GM18907 (cell line): ENCODE results near the gene PDHA2.
"Not testable (repeated sequence)": the region's sequence is repeated elsewhere in the genome, so short reads cannot be mapped to it uniquely, and the experiment has no call there.

ENCODE experiments used
- ATAC-seq: cut with Tn5 transposase; IDR thresholded peaks from one replicate; pipeline ENCODE4 v1.9.1; 2021; ENCODE audit warnings: mild to moderate bottlenecking, moderate library complexity; ENCODE audit not compliant: unreplicated experiment

The PDHA2 gene

DNA sequence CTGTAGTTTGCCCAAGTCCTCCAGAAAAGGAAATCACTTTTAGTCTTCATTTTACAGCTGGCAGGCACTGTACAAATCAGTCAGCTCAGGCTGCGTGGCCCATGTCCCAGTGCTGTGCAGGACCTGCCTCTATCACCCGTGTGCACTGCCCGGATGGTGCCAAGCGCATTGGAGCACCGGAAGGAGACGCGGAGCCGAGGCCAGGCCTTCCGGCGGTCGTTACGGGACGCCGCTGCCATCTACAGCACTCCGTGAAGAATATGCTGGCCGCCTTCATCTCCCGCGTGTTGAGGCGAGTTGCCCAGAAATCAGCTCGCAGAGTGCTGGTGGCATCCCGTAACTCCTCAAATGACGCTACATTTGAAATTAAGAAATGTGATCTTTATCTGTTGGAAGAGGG is at the start of gene PDHA2:
TSS of gene PDHA2 (plus strand) at position 203 of the 400 bp plus-strand sequence. CDS start at position 261, 58 bp downstream.
- no peak for ATAC-seq

DNA sequence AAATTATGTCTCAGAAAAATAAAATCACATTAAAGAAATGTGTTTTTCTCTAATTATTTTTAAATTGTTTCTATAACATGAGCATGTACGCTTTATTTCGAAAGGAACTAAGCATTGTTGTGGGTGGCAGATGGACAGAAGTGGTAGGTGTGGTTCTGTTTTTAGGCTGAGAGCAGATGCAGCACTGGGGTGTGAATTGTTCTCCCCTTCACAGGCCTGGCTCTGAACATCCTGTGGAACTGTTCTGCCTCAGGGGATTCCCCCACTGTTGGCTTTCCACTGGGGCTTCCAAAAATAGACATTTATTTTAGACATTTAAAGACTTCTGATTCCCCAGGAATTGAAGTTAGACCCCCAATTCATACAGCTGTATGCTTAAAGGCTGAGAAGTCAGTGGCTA is 41.9 kb upstream of the PDHA2 start:
- ATAC-seq, result no peak

DNA sequence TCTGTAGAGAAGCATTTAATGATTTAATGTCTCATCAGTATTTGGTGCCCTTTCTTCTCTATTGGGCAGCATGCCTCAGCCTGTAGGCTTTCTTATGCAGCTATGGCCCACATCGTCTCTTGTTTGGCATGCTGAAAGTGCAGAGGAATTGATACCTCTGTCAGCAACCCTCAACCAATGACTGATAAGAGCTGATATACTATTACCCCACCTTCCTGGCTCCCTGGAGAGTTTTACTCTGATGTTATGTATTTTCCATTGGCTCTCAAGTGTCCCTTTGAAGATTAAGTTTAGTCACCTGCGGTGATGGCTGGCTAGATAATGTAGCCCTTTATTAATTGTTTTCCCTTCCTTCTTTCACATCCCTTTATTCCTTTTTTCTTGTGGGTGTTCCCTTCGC is 41.2 kb upstream of the PDHA2 start:
- no peak for ATAC-seq

DNA sequence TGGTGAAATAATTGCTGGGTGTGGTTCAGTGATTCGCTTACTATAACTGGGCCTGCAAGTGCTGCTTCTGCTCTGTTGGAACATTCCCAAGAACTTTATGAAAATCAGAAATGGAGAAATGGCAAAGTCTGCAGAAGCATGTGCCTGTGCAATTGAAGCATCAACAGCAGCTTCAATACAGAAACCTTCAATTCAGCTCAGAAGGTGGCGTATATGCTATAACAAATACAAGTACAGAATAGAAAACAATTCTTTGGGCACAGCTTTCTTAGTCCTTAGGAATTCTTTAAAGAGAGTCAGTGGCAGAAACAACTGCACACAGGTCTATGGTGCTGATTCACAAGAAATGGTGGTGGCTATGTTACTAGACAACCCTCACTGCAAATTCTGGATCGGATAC is 18.0 kb upstream of the PDHA2 start:
- no peak for ATAC-seq

DNA sequence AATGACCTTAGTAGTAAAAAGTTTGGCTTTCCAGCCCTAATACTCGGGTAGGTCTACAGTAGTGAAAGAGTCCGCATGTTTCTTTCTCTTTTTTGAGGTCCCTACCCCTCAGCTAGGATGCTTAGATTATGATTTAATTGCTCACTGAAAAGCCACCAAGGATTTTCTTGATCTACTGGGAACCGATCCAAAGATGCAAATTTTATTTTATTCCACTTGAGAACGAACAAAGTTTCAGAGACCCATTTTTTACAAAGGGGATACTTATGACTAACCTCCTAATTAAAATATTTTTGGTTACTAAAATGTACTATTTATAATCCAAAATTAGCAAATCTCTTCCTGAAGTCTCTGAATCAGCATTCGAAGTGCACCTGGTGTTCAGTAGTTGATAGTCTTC is 14.3 kb upstream of the PDHA2 start:
- no peak for ATAC-seq

DNA sequence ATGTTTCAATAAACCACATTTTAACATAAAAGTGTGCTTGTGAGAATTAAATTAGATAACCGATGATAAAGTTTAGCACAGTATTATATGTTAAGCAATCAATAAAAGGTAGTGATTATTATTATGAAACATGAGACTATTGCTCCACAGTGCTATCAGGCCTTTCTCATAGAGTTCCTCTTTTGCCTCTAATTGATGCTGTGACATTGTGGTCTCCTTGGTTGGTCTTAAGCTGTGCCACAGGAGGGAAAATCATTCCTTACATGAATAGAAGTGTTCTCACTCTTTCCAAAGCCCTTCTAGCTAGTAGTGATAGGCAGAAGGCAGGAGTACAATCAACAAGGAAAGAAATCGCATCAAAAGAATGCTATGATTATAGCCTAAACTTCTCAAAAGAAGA is 9.2 kb upstream of the PDHA2 start:
- no peak for ATAC-seq

DNA sequence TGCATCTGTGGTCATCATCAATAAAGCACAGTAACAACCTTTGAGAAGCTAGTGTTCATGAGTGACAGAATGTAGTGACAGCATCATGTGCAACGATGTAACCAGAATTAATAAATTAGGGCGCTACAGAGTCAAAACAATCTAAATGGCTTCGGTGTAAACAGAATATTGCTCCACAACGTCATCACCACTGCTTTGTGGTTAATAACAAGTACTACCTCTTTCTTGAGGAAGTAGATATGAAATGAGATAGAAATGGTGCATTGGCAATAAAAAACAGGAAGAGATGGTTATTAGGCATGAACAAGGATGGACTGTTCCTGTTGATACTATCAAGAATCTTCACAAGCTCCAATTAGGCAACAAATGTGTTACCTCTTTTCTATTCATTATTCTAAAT is 8.7 kb upstream of the PDHA2 start:
- ATAC-seq, result no peak

DNA sequence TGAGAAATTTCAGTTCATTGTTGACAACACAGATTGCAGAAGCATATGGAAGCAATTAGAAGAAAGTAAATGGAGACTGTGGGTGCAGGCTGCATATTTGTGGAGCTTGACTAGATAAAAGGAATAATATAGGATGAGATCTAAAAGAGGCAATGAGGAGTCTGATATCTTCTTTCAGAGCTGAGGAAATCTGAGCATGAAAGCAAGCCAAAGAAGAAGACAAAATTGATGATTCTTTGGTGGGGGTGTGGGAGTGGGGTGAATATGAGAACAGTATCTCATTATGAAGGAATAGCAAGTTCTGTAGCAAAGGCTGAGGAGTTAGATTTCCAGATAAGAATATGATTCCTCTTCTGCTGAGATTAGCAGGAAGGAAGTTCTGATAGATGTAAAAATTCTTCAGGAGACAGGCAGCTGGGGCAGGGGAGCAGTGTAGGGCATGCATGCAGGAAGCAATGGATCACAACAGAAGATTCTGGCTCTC is 6.1 kb upstream of the PDHA2 start:
- ATAC-seq, result no peak

DNA sequence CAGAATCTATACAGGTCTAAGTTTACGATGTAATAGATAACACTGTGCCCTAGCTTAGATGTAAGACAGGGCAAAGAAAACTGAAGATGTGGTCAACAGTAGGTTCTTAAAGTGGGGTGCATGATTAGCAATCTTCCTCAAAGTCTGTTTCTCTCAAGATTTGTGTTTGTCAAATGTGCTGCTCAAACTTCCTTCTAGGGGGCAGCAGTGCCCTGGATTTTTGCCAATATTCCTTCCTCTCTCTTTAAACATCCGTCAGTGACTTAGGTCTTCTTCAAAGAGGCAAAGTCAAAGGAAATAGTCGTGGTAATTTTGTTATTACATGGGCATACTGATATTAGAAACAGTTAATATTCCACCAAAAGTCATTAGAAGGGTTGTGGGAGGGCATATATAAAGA is 4.2 kb upstream of the PDHA2 start:
- ATAC-seq, result no peak

DNA sequence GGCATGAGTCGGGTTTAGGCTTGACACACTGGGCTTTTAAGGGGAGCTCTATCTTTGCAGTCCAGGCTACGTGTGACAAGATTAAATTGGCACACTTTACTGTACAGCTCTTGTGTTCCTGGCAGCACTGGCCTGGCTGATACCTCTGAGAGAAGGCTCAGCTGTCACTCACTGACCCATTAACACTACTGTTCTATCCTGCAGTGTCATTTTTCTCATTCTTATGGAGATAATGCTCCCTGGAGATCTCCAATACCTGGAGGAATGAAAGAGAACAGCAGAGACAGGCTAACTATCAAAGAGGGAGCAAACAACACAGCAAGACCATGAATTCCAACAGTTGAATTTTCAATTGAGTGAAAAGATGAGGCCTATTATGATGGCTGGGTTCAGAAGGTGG is 1.7 kb upstream of the PDHA2 start:
- ATAC-seq, result no peak

DNA sequence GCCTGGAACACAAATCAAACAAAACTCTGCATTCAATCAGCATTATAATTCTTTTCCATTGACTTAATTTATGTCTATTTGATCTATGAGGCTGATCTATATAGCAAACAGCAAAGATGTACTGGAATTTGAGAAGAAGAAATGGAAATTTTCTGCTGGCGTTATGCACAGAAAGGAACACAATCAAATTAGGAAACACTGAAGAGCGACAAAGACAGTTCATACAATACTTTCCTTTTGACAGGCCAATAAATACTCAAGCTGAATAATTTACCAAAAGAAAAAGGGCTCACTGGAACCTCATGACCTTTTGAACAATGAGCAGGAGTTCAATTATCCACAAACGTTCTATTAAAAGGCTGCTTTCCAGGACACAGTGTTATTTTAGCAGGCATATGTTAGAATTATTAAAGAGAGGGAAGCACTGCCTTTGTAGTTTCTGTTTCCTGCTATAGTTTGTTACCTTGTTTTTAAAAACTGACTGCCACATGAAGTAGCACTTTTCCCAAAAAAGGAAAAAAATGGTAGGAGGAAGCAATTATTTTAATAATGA is 8.1 kb downstream of the PDHA2 start:
- ATAC-seq, result no peak

DNA sequence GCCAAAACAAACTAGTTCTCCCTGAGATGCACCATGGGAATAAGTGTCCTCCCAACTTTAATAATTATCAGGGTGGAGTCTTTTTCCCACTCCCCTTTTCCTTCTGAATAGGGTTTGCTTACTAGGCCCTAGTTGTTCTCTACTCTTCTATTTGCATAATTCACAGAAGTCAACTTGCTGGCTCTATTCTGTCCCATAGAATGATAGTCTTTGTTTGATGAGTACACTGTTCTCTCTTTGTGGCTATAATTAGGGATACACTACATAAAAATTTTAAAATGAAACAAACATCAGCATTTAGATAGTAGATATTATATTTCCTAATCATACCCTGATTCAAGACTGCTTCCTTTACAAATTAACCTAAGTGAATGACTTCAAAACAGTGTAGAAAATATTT is 10.3 kb downstream of the PDHA2 start:
- ATAC-seq, result no peak

DNA sequence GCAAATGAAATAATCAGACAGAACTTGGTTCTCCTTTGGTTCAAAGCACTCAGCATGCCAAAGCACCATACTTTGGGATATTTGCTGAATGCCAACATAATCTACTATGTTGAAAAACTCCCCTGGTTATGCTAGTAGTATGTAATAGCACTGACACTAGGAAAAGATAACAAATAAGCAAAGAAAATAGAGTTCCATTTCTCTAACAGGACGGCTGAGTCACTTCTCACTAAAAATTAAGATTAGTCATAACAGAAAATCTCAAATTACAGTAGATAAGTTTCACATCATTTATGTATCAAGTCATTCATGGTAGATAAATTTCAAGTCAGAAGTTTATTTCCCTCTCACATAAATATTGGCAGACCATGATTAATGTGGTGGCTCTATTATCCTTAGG is 17.9 kb downstream of the PDHA2 start:
- ATAC-seq, result no peak

DNA sequence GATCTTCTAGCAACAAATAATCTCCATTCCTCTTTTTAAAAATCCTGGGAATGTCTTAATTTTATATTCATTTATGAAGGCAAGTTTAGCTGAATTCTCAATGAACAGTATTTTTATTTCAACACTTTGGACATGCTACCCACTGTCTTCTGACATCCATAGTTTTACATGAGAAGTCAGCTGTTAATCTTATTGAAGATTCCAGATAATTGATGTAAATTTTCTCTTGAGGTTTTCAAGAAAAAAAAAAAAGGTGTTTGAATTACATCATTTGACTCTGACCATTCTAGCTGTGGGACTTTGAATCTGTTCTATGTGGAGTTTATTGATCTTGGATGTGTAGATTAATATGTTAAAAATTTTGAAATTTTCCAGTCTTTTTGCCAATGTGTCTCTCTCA is 28.0 kb downstream of the PDHA2 start:
- ATAC-seq, result no peak

DNA sequence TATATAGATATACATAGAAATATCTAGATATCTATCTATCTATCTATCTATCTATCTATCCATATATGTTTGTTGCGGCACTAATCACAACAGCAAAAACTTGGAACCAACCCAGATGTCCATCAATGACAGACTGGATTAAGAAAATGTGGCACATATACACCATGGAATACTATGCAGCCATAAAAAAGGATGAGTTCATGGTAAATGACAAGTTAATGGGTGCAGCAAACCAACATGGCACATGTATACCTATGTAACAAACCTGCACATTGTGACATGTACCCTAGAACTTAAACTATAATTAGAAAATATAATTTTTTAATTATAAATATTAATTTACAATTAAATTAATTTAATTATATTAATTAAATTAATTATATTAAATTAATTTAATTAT is 29.5 kb downstream of the PDHA2 start:
- not testable (repeated sequence) for ATAC-seq

DNA sequence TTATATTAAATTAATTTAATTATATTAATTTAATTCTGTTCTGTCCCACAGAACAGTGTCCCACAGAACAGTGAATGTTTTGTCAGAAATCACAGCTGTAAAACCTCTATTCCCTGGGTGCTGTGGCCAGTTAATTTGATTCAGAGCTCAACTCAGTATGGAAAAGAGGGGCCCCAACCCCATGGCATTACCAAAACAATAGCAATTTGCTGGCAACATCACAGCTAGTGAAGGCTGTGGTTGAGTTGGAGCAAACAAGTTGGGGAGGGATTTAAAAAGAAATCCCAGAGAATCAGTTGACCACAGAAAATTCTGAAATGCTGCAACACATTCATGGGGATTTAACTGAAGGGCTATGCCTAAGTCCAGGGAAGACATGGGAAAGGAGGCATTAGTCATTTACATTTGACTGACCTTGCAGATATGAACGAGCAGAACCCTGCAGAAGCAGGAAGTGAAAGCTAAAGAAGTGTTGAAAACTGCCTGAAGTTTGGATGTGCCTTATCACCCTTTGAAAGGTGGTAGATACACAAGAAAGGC is 30.1 kb downstream of the PDHA2 start:
- no peak for ATAC-seq

DNA sequence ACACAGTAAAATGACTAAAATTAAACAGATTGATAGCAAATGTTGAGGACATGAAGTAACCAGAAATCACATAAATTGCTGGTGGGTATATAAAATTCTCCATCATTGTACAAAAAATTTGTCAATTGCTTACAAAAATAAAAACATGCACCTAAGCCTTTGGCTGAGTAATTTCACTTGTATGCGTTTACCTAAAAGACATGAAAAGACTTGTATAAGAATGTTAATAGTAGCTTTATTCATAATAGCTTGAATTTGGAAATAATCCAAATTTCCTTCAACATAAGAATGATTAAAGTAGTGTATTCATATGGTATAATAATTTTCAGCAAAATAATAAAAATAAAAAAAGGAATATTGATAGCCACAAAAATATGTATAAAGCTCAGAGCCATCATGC is 37.7 kb downstream of the PDHA2 start:
- no peak for ATAC-seq

DNA sequence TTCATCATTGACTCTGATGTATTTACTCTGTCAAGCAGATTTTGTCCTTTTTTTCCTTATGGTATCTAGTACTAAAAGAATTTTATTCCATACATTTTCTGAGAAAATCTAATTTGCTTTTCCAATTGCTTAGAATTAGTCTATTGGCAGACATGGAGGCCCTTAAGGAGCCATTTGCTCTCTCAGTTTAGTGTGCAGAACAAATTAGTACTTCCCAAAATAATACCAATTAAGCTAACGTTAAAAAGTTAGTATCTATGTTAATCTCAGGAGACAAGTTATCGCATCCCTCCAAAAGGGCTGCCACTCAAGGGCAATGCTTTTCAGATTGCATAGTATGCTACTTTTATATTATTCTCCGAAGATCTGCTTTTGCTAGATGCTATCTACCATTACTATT is 47.7 kb downstream of the PDHA2 start:
- ATAC-seq, result no peak

DNA sequence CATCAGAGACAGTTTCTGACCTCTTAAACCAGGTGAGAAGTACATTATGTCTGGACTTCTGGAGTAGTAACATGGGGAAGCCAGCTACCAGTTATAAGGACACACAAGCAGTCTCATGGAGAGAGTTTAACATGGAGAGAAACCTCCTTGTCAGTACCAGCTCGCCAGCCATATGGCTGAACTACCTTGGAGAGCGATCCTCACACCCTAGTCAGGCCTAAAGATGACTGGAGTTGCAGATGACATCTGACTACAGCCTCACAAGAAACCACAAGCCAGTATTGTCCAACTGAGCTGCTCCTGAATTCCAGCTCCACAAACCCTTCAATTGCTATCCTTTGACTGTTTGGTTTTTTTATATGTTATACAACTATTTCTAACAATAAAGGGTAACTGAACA is 49.8 kb downstream of the PDHA2 start:
- no peak for ATAC-seq
